ENCODE data around the gene MKLN1.

DNA sequence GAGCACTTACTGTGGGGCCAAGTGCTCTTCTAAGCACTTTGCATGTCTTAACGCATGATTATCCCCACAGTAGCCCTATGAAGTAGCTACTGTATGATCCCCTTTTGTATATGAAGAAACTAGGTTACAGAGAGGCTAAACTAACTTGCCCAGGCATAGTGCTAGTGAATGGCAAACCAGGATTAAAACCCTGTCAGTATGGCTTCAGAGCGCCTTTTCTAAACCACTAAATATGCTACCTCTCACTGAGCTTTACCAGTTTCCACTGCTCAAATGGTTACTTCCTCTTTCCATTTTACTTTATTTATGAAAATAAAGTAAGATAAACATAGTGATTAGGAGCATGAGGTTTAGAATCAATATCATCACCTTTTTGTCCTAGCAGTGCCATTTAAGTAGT lies 155.1 kb downstream of the MKLN1 start:
- TF ChIP-seq POLR2AphosphoS5 (IDR thresholded peaks at IDR 0.05; ENCODE audit: insufficient read depth in 1 of 2, low read depth in 1 of 2) (no peak), CTCF (IDR thresholded peaks at IDR 0.05) (no peak), POLR2A (IDR thresholded peaks at IDR 0.05) (no peak)
